Choroid plexus epithelial cell (primary cell): Measurements from ENCODE around the gene NUTF2.
A peak's percentile ranks its signal among the peaks of the same experiment; 100 is the strongest.

Experiments used
- DNase-seq: peaks from one replicate; pipeline ENCODE4 v3.0.0-alpha.2; 2010; ENCODE audit warnings: low read depth
- H3K4me3 ChIP-seq: 2 replicates; pipeline ENCODE4 v1.5.1; 2011; ENCODE audit warnings: low read depth, mild to moderate bottlenecking, control low read depth, low read length, moderate library complexity
- CTCF ChIP-seq: conservative IDR thresholded peaks from 2 replicates; pipeline ENCODE4 v1.5.1; 2011; ENCODE audit warnings: low read depth, mild to moderate bottlenecking, control low read depth, inconsistent platforms, low read length, moderate library complexity

Gene NUTF2

GRCh38 chr16:67805718-67806427 lies 40.9 kb upstream of the NUTF2 start:
- no peak for TF ChIP-seq CTCF
- peak overlapping the region; percentile 92 for H3K4me3 ChIP-seq
- no peak for DNase-seq

GRCh38 chr16:67806428-67807147 lies 40.1 kb upstream of the NUTF2 start, which contains the start of the genes RANBP10 and TSNAXIP1:
Gene RANBP10, minus strand, starts transcription at chr16:67806560. Its CDS starts 24 bp downstream, at chr16:67806536.
Gene TSNAXIP1, plus strand, starts transcription at chr16:67806889. Its CDS starts 261 bp downstream, at chr16:67807150.
- TF ChIP-seq CTCF, result no peak
- DNase-seq, result peak; percentile 100
- peak within 1 kb of the TSS; percentile 92 for H3K4me3 ChIP-seq

- peak; percentile 18 for TF ChIP-seq CTCF
Observed at GRCh38 chr16:67807148-67807682, 39.5 kb upstream of the NUTF2 start.

GRCh38 chr16:67811899-67812298 lies 34.8 kb upstream of the NUTF2 start:
- H3K4me3 ChIP-seq, result no peak overlapping the region
- no peak for DNase-seq
- no peak for TF ChIP-seq CTCF

More at GRCh38 chr16:67807148-67807682, 39.5 kb upstream of the NUTF2 start:
- peak overlapping the region; percentile 91 for H3K4me3 ChIP-seq
- DNase-seq, result no peak

GRCh38 chr16:67814567-67814966 lies 32.2 kb upstream of the NUTF2 start:
- DNase-seq, result no peak
- no peak for TF ChIP-seq CTCF
- H3K4me3 ChIP-seq, result no peak overlapping the region

GRCh38 chr16:67820608-67821259 lies 26.0 kb upstream of the NUTF2 start:
- TF ChIP-seq CTCF, result no peak
- no peak overlapping the region for H3K4me3 ChIP-seq
- DNase-seq, result no peak
